ENCODE measurements around the gene ZMYND12. TPM values are rescaled to one million over a fixed set of nuclear protein-coding genes. Genes with fewer than 3 reads are reported as not detected.

The ZMYND12 gene
- total RNA-seq, 1 experiment from 2014 or later = not detected

DNA sequence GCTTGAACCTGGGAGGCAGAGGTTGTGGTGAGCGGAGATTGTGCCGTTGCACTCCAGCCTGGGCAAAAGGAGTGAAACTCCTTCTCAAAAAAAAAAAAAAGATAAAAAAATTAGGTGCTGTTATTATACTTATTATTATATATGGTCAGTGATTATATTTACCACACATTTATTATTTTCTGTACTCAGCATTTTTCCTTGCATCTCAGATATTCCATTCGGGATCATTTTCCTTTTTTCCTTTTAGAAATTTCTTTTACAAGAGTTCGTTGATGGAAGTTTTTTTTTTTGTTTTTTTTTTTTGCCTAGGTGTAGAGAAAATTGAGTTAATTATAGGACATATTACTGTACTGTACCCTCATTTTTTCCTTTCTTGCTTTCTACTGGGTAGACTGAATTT, 20.8 kb upstream of the ZMYND12 start:
- H3K9me2 ChIP-seq (replicated peaks; ENCODE audit: low read length) = no peaks in the 10 kb centered on the region
- ATAC-seq = no peak

DNA sequence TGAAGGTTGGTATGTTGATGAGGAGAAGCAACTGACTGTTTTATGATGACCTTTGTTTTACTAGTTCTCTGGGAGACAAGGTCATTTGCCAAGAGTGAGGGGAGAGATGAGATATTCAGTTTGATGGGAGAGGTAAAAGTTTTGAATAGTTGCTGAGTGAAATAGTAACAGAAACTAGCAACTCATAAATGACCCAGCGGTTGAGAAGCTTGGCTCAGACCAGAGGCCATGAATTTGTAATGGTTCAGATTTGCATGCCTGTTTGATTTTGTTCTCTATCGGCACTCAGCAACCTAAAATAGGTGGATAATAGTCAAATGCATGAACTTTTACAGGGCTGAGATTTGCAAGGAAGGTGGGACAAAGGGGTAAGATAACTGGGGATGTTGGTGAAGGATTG, 13.9 kb upstream of the ZMYND12 start:
- Histone ChIP-seq H4K20me1 (ENCODE audit: low read length) (no peaks in the 10 kb centered on the region), H3K4me3 (ENCODE audit: low read length) (no peak overlapping the region), H3K9me2 (replicated peaks; ENCODE audit: low read length) (no peaks in the 10 kb centered on the region), H3K9ac (ENCODE audit: low read length) (no peak overlapping the region), H3K36me3 (ENCODE audit: low read depth, low read length) (no peaks in the 10 kb centered on the region), H3K9me3 (ENCODE audit: low read length) (no peaks in the 10 kb centered on the region), H3K27me3 (ENCODE audit: low read length) (no peaks in the 10 kb centered on the region), H3K27ac (ENCODE audit: low read length) (no peak overlapping the region), H2AFZ (ENCODE audit: low read length) (no peak overlapping the region), H3F3A (ENCODE audit: low read length, unreplicated experiment) (no peaks in the 10 kb centered on the region), H3K79me2 (ENCODE audit: low read length) (no peaks in the 10 kb centered on the region), H3K4me1 (ENCODE audit: insufficient read depth, low read length) (no peaks in the 10 kb centered on the region), H3K4me2 (ENCODE audit: low read length) (no peak overlapping the region)
- ATAC-seq (no peak), DNase-seq (no peak)
- CTCF ChIA-PET = no interaction called here
- no TSS peak for BruUV-seq (replicated peaks)
- POLR2A ChIA-PET (ENCODE audit: unreplicated experiment) = no interaction called here
- TF ChIP-seq, protein P1, sequence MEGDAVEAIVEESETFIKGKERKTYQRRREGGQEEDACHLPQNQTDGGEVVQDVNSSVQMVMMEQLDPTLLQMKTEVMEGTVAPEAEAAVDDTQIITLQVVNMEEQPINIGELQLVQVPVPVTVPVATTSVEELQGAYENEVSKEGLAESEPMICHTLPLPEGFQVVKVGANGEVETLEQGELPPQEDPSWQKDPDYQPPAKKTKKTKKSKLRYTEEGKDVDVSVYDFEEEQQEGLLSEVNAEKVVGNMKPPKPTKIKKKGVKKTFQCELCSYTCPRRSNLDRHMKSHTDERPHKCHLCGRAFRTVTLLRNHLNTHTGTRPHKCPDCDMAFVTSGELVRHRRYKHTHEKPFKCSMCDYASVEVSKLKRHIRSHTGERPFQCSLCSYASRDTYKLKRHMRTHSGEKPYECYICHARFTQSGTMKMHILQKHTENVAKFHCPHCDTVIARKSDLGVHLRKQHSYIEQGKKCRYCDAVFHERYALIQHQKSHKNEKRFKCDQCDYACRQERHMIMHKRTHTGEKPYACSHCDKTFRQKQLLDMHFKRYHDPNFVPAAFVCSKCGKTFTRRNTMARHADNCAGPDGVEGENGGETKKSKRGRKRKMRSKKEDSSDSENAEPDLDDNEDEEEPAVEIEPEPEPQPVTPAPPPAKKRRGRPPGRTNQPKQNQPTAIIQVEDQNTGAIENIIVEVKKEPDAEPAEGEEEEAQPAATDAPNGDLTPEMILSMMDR (conservative IDR thresholded peaks at IDR 0.05; ENCODE audit: low read depth, low read length) = no peak
- TF ChIP-seq EZH2phosphoT487 (IDR thresholded peaks at IDR 0.05; ENCODE audit: borderline replicate concordance, low read length) (no peak), EZH2 (IDR thresholded peaks at IDR 0.05; ENCODE audit: low read length, unreplicated experiment) (no peak)
- intact Hi-C loops (cut with micrococcal nuclease) = loop anchor here (10.0 kb wide), 1 partner anchor 185 kb away; the partner anchor contains the start of gene PPIH

More for the DNA sequence above, 20.8 kb upstream of the ZMYND12 start:
- H3K9ac ChIP-seq (ENCODE audit: low read length) = no peak overlapping the region
- no peaks in the 10 kb centered on the region for H3F3A ChIP-seq (ENCODE audit: low read length, unreplicated experiment)
- no peaks in the 10 kb centered on the region for H3K9me3 ChIP-seq (ENCODE audit: low read length)
- no peaks in the 10 kb centered on the region for H3K27me3 ChIP-seq (ENCODE audit: low read length)
- no peak overlapping the region for H3K27ac ChIP-seq (ENCODE audit: low read length)
- no peaks in the 10 kb centered on the region for H3K36me3 ChIP-seq (ENCODE audit: low read depth, low read length)
- H3K4me3 ChIP-seq (ENCODE audit: low read length) = no peak overlapping the region
- no peaks in the 10 kb centered on the region for H3K4me1 ChIP-seq (ENCODE audit: insufficient read depth, low read length)
- H4K20me1 ChIP-seq (ENCODE audit: low read length) = no peaks in the 10 kb centered on the region
- H3K79me2 ChIP-seq (ENCODE audit: low read length) = no peaks in the 10 kb centered on the region
- TF ChIP-seq EZH2phosphoT487 (IDR thresholded peaks at IDR 0.05; ENCODE audit: borderline replicate concordance, low read length) (no peak), EZH2 (IDR thresholded peaks at IDR 0.05; ENCODE audit: low read length, unreplicated experiment) (no peak)
- TF ChIP-seq, protein P1 (conservative IDR thresholded peaks at IDR 0.05; ENCODE audit: low read depth, low read length) = no peak
- no peak overlapping the region for H2AFZ ChIP-seq (ENCODE audit: low read length)
- POLR2A ChIA-PET (ENCODE audit: unreplicated experiment) = no interaction called here
- intact Hi-C loops (cut with micrococcal nuclease) = no loop called here
- DNase-seq = no peak
- BruUV-seq (replicated peaks) = no TSS peak
- CTCF ChIA-PET = no interaction called here
- no peak overlapping the region for H3K4me2 ChIP-seq (ENCODE audit: low read length)

- Histone ChIP-seq H3K9me2 (replicated peaks; ENCODE audit: low read length) (no peaks in the 10 kb centered on the region), H3K9ac (ENCODE audit: low read length) (no peak overlapping the region), H3K36me3 (ENCODE audit: low read depth, low read length) (no peaks in the 10 kb centered on the region), H4K20me1 (ENCODE audit: low read length) (no peaks in the 10 kb centered on the region), H3K4me2 (ENCODE audit: low read length) (no peak overlapping the region), H3K27ac (ENCODE audit: low read length) (no peak overlapping the region), H3K9me3 (ENCODE audit: low read length) (no peaks in the 10 kb centered on the region), H3K4me3 (ENCODE audit: low read length) (no peak overlapping the region), H2AFZ (ENCODE audit: low read length) (no peak overlapping the region), H3K4me1 (ENCODE audit: insufficient read depth, low read length) (peaks cover 17% of the 10 kb centered on the region), H3F3A (ENCODE audit: low read length, unreplicated experiment) (no peaks in the 10 kb centered on the region), H3K79me2 (ENCODE audit: low read length) (no peaks in the 10 kb centered on the region), H3K27me3 (ENCODE audit: low read length) (no peaks in the 10 kb centered on the region)
- no TSS peak for BruUV-seq (replicated peaks)
- ATAC-seq = no peak
- intact Hi-C loops (cut with micrococcal nuclease) = loop anchor here (10.0 kb wide), 1 partner anchor 189 kb away; the partner anchor contains the start of gene PPIH
- ChIA-PET POLR2A (ENCODE audit: unreplicated experiment) (no interaction called here), CTCF (no interaction called here)
- no peak for DNase-seq
- TF ChIP-seq, protein P1 (conservative IDR thresholded peaks at IDR 0.05; ENCODE audit: low read depth, low read length) = no peak
- TF ChIP-seq EZH2 (IDR thresholded peaks at IDR 0.05; ENCODE audit: low read length, unreplicated experiment) = no peak
- no peak for TF ChIP-seq EZH2phosphoT487 (IDR thresholded peaks at IDR 0.05; ENCODE audit: borderline replicate concordance, low read length)
Measured at GRCh38 chr1:42466030-42466429, 10.2 kb upstream of the ZMYND12 start.
